GM12878 (cell line): Measurements from ENCODE around the gene PPP1R9B. TPM values are rescaled to one million over a fixed set of nuclear protein-coding genes. Genes with fewer than 3 reads are reported as not detected.

Experiments
- ATAC-seq: fragments of 200-7000 bp; cut with Tn5 transposase; 3 replicates; pipeline ENCODE4 v1.9.1; 2020; ENCODE audit warnings: mild to moderate bottlenecking, moderate library complexity
- BruUV-seq: library from RNA; stranded (reverse); fragments of 400-500 nt; replicated peaks from 2 replicates; lab custom pipeline; 2021; lab: Mats Ljungman, UMichigan
- CTCF ChIA-PET: fragments of 300-600 bp; sonication (Branson Sonifier 250); formaldehyde crosslinking; extraction: SDS; loops from one replicate; lab custom pipeline; 2021; ENCODE audit warnings: inconsistent platforms; lab: Yijun Ruan, JAX
- POLR2A ChIA-PET: fragments of 350-600 bp; formaldehyde crosslinking; extraction: SDS; loops from one replicate; lab custom pipeline; 2021; ENCODE audit warnings: inconsistent platforms; lab: Charles Lee
- RAD21 ChIA-PET: fragments of 300-600 bp; sonication (Branson Sonifier 250); formaldehyde crosslinking; loops from one replicate; lab custom pipeline; 2023; ENCODE audit warnings: antibody characterized with exemption; ENCODE audit not compliant: unreplicated experiment; lab: Charles Lee
- SMC1A ChIA-PET: fragments of 300-600 bp; sonication (Branson Sonifier 250); formaldehyde crosslinking; loops from one replicate; lab custom pipeline; 2023; ENCODE audit not compliant: unreplicated experiment, uncharacterized antibody; lab: Charles Lee
- DNase-seq: peaks from one replicate; pipeline ENCODE4 v3.0.0-alpha.2; 2011; ENCODE audit warnings: low read depth, low spot score
- FAIRE-seq: peaks from 3 replicates; lab custom pipeline; 2011; peaks lifted over from hg19 to GRCh38; lab: Jason Lieb, UNC
- H2AFZ ChIP-seq: 2 replicates; pipeline ENCODE4 v1.6.0; 2011; ENCODE audit warnings: low read depth, low read length, control low read depth; ENCODE audit not compliant: control insufficient read depth
- H3K27ac ChIP-seq: 2 replicates; pipeline ENCODE4 v1.5.1; 2011; ENCODE audit warnings: control low read depth; ENCODE audit not compliant: control insufficient read depth, insufficient read depth
- H3K27me3 ChIP-seq, 2 experiments: replicated peaks in 1 of 2; 2 replicates each; pipeline versions ENCODE4 v1.6.0 to v1.6.1; 2011; ENCODE audit warnings: low read length in 1 of 2; ENCODE audit not compliant: control insufficient read depth in 2 of 2, insufficient read depth in 2 of 2
- H3K36me3 ChIP-seq, 2 experiments: 2 replicates each; pipeline ENCODE4 v1.5.1; 2011; ENCODE audit warnings: low read length in 1 of 2; ENCODE audit not compliant: control insufficient read depth in 2 of 2, insufficient read depth in 2 of 2
- H3K4me1 ChIP-seq: 2 replicates; pipeline ENCODE4 v1.6.1; 2011; ENCODE audit warnings: mild to moderate bottlenecking, low read length, moderate library complexity, mixed read lengths; ENCODE audit not compliant: control insufficient read depth, insufficient read depth
- H3K4me2 ChIP-seq: 2 replicates; pipeline ENCODE4 v1.6.0; 2011; ENCODE audit warnings: control low read depth; ENCODE audit not compliant: control insufficient read depth, insufficient read depth
- H3K4me3 ChIP-seq: fragments of 200-600 bp; sonication (generic); 2 replicates; pipeline ENCODE4 v1.5.1; 2016
- H3K79me2 ChIP-seq: 2 replicates; pipeline ENCODE4 v1.6.0; 2011; ENCODE audit warnings: low read length; ENCODE audit not compliant: control insufficient read depth, insufficient read depth
- H3K9ac ChIP-seq: 2 replicates; pipeline ENCODE4 v1.8.0; 2011; ENCODE audit warnings: low read length, control low read depth, mixed read lengths; ENCODE audit not compliant: control insufficient read depth, insufficient read depth
- H3K9me3 ChIP-seq: replicated peaks from 3 replicates; pipeline ENCODE4 v1.5.1; 2011; ENCODE audit warnings: mild to moderate bottlenecking, low read length; ENCODE audit not compliant: control insufficient read depth, insufficient read depth
- H4K20me1 ChIP-seq: 2 replicates; pipeline ENCODE4 v1.6.0; 2011; ENCODE audit not compliant: control insufficient read depth, insufficient read depth
- CEBPB ChIP-seq, 2 experiments: fragments of 150-350 bp in 1 of 2; IDR thresholded peaks; 2 replicates each; pipeline ENCODE4 v1.6.1; 2012 to 2014; ENCODE audit warnings: low read depth in 2 of 2, low read length in 2 of 2, borderline replicate concordance in 1 of 2, inconsistent platforms in 1 of 2
- FOS ChIP-seq: IDR thresholded peaks from 3 replicates; pipeline ENCODE4 v1.6.1; 2011; ENCODE audit warnings: borderline replicate concordance; ENCODE audit not compliant: insufficient read length; ENCODE audit errors: extremely low read depth
- NKRF ChIP-seq: fragments of 450-650 bp; conservative IDR thresholded peaks from 2 replicates; pipeline ENCODE4 v1.6.1; 2017; ENCODE audit warnings: mild to moderate bottlenecking, moderate library complexity
- RBBP5 ChIP-seq: fragments of 200-600 bp; sonication (generic); conservative IDR thresholded peaks from 2 replicates; pipeline ENCODE4 v1.6.1; 2016
- ZBED1 ChIP-seq: IDR thresholded peaks from 2 replicates; pipeline ENCODE4 v1.6.1; 2016; ENCODE audit warnings: borderline replicate concordance
- ZNF274 ChIP-seq: IDR thresholded peaks from one replicate; pipeline ENCODE4 v1.8.0; 2011; ENCODE audit not compliant: insufficient read length, insufficient read depth
- ZSCAN29 ChIP-seq: fragments of 450-650 bp; IDR thresholded peaks from 2 replicates; pipeline ENCODE4 v1.6.1; 2017; ENCODE audit warnings: mild to moderate bottlenecking, moderate library complexity
- ZZZ3 ChIP-seq: IDR thresholded peaks from 2 replicates; pipeline ENCODE4 v1.6.1; 2011; ENCODE audit warnings: low read depth; ENCODE audit not compliant: control insufficient read depth, insufficient read length
- WGBS: methylation state at CpG from one replicate; pipeline ENCODE4 v1.1.6; 2016; ENCODE audit warnings: low lambda C conversion rate; ENCODE audit not compliant: insufficient replicate concordance, insufficient coverage; ENCODE audit errors: missing lambda C conversion rate; 5-methylcytosine and 5-hydroxymethylcytosine counted together
- in situ Hi-C: fragments of 300-500 bp; cut with MboI; formaldehyde crosslinking; loops from 9 replicates; pipeline ENCODE4 v1.14.3; 2018; ENCODE audit warnings: mixed read lengths
- intact Hi-C: fragments of 100-400 bp; cut with micrococcal nuclease; formaldehyde crosslinking; loops from one replicate; pipeline ENCODE4 v1.14.2; 2022; ENCODE audit not compliant: unreplicated experiment
- polyA plus RNA-seq, 11 experiments: library from polyadenylated mRNA; depleted of rRNA in 4 of 11; unstranded in 6 of 11; stranded (reverse) in 5 of 11; fragments of >200 nt; fragmentation: Nextera tagmentation in 4 of 11; fragmentation: Illumina TruSeq in 1 of 11; extraction: Ambion mirVana in 4 of 11; extraction: Trizol in 1 of 11; gene quantifications; 1 replicate in 1 of 11; 2 replicates in 10 of 11; pipeline versions ENCODE4 v1.2.1 to v1.2.3, GENCODE V29; 2011 to 2016; ENCODE audit warnings: inconsistent platforms in 2 of 11, missing spikeins in 2 of 11, low read depth in 1 of 11
- total RNA-seq, 4 experiments: library from RNA; depleted of rRNA in 3 of 4; stranded (reverse); fragments of >200 nt in 3 of 4; fragmentation: Illumina TruSeq in 1 of 4; extraction: Trizol in 1 of 4; gene quantifications; 2 replicates each; pipeline versions ENCODE4 v1.2.1 to v1.2.3, GENCODE V29; 2013 to 2021
- TF ChIP-seq, protein P1 (sequence below): IDR thresholded peaks from 2 replicates; pipeline ENCODE4 v1.6.1; 2012; ENCODE audit warnings: mild to moderate bottlenecking, low read depth, low read length

PPP1R9B gene
- total and polyA plus RNA-seq, 10 of the 15 experiments (the other 5 are each of a cell fraction or from before 2014, with no cell fraction given), result 0.20 to 107 (median 37.5) TPM

DNA sequence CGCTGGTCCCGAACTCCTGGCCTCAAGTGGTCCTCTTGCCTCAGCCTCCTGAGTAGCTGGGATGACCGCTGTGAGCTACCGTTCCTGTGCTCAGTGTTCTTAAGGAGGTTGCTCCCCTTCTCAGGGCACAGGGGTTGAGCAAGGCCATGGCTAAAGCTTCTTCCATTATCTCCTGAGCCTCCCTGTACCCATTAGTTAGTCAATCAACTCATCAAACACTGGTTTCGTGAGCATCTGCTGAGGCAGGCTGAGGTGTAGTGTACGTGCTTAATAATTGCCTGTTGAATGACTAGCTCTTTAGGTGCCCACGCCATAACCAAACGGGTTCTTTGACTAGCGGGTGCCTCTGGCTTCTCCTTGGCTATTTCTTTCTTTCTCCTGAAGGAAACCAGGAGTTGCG is 27.0 kb upstream of the PPP1R9B start (continued):
- TF ChIP-seq ZSCAN29 (no peak), FOS (no peak), RBBP5 (no peak)
- TF ChIP-seq, protein P1, sequence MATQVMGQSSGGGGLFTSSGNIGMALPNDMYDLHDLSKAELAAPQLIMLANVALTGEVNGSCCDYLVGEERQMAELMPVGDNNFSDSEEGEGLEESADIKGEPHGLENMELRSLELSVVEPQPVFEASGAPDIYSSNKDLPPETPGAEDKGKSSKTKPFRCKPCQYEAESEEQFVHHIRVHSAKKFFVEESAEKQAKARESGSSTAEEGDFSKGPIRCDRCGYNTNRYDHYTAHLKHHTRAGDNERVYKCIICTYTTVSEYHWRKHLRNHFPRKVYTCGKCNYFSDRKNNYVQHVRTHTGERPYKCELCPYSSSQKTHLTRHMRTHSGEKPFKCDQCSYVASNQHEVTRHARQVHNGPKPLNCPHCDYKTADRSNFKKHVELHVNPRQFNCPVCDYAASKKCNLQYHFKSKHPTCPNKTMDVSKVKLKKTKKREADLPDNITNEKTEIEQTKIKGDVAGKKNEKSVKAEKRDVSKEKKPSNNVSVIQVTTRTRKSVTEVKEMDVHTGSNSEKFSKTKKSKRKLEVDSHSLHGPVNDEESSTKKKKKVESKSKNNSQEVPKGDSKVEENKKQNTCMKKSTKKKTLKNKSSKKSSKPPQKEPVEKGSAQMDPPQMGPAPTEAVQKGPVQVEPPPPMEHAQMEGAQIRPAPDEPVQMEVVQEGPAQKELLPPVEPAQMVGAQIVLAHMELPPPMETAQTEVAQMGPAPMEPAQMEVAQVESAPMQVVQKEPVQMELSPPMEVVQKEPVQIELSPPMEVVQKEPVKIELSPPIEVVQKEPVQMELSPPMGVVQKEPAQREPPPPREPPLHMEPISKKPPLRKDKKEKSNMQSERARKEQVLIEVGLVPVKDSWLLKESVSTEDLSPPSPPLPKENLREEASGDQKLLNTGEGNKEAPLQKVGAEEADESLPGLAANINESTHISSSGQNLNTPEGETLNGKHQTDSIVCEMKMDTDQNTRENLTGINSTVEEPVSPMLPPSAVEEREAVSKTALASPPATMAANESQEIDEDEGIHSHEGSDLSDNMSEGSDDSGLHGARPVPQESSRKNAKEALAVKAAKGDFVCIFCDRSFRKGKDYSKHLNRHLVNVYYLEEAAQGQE, result no peak

GRCh38 chr17:50176559-50177357 is 26.3 kb upstream of the PPP1R9B start:
- H3K4me3 ChIP-seq, result no peak overlapping the region
- DNase-seq (no peak), ATAC-seq (no peak), FAIRE-seq (no peak)
- WGBS, result 59% methylated on average over 19 of the region's 20 CpGs
- H3K27me3 ChIP-seq, result no peaks in the 10 kb centered on the region
- intact Hi-C loops, result no loop called here
- BruUV-seq, result no TSS peak
- no peaks in the 10 kb centered on the region for H3K36me3 ChIP-seq
- ChIA-PET CTCF (interaction anchor here (0.6 to 17.0 kb wide), 11 partner anchors 8 to 121 kb away, joined by 3 to 514 read pairs (median 10); no protein-coding TSS in a partner anchor), SMC1A (interaction anchor here (0.6 to 2.6 kb wide), 7 partner anchors 8 to 120 kb away, joined by 3 to 17 read pairs (median 3); no protein-coding TSS in a partner anchor), POLR2A (interaction anchor here (0.6 to 0.7 kb wide), 3 partner anchors 91 to 335 kb away, joined by 4 to 7 read pairs (median 4); no protein-coding TSS in a partner anchor), RAD21 (interaction anchor here (0.9 to 2.4 kb wide), 3 partner anchors 7 to 89 kb away, joined by 3 to 16 read pairs (median 9); no protein-coding TSS in a partner anchor)
- H3K4me2 ChIP-seq, result no peak overlapping the region
- no peak overlapping the region for H2AFZ ChIP-seq
- no peak overlapping the region for H3K9ac ChIP-seq
- in situ Hi-C loops, result no loop called here
- H4K20me1 ChIP-seq, result no peaks in the 10 kb centered on the region
- H3K9me3 ChIP-seq, result no peaks in the 10 kb centered on the region
- H3K4me1 ChIP-seq, result peaks cover 3% of the 10 kb centered on the region; the same call in 1 of the 2 replicates
- no peak overlapping the region for H3K27ac ChIP-seq
- no peak for TF ChIP-seq NKRF
- TF ChIP-seq CEBPB (IDR thresholded peaks at IDR 0.05; ENCODE audit: borderline replicate concordance in 1 of 2, low read depth in 2 of 2, low read length in 2 of 2), result no peak
- TF ChIP-seq ZZZ3, result no peak
- TF ChIP-seq ZBED1, result no peak
- no peak for TF ChIP-seq ZNF274
- TF ChIP-seq, all 136 proteins: peak for 0
- no peaks in the 10 kb centered on the region for H3K79me2 ChIP-seq
